HepG2 (cell line): ENCODE results near the gene R3HDM4. TPM values are rescaled to one million over a fixed set of nuclear protein-coding genes. Genes with fewer than 3 reads are reported as not detected.
A peak's percentile ranks its signal among the peaks of the same experiment; 100 is the strongest.

Experiments used
- ARID4A ChIP-seq: sonication (generic); formaldehyde crosslinking; IDR thresholded peaks from 2 replicates; pipeline ENCODE4 v1.5.0; 2020; ENCODE audit warnings: mild to moderate bottlenecking, missing genetic modification reagents, borderline replicate concordance
- DMTF1 ChIP-seq: sonication (generic); formaldehyde crosslinking; IDR thresholded peaks from 2 replicates; pipeline ENCODE4 v1.4.0; 2020; ENCODE audit warnings: mild to moderate bottlenecking, missing genetic modification reagents
- FIP1L1 ChIP-seq: fragments of 200-400 bp; formaldehyde crosslinking; IDR thresholded peaks from 2 replicates; pipeline ENCODE4 v1.6.1; 2018; ENCODE audit warnings: low read depth, mild to moderate bottlenecking, low read length, moderate library complexity, borderline replicate concordance; ENCODE audit not compliant: insufficient read depth
- FOXO4 ChIP-seq: sonication (generic); formaldehyde crosslinking; conservative IDR thresholded peaks from 2 replicates; pipeline ENCODE4 v1.8.1; 2023; ENCODE audit warnings: missing genetic modification reagents
- KAT8 ChIP-seq: IDR thresholded peaks from 2 replicates; pipeline ENCODE4 v1.6.1; 2016; ENCODE audit warnings: missing genetic modification reagents, missing compliant biosample characterization
- MTERF4 ChIP-seq: sonication (generic); formaldehyde crosslinking; IDR thresholded peaks from 2 replicates; pipeline ENCODE4 v1.8.0; 2023; ENCODE audit warnings: mild to moderate bottlenecking, missing genetic modification reagents
- NAIF1 ChIP-seq: sonication (generic); formaldehyde crosslinking; IDR thresholded peaks from 2 replicates; pipeline ENCODE4 v1.5.0; 2020; ENCODE audit warnings: mild to moderate bottlenecking, missing genetic modification reagents, borderline replicate concordance
- SAP130 ChIP-seq: IDR thresholded peaks from 2 replicates; pipeline ENCODE4 v1.6.1; 2016; ENCODE audit warnings: low read depth
- SRY ChIP-seq: sonication (generic); formaldehyde crosslinking; IDR thresholded peaks from 2 replicates; pipeline ENCODE4 v1.8.0; 2022; ENCODE audit warnings: mild to moderate bottlenecking, missing genetic modification reagents
- ZFP36L2 ChIP-seq: sonication (generic); formaldehyde crosslinking; IDR thresholded peaks from 2 replicates; pipeline ENCODE4 v1.4.0; 2020; ENCODE audit warnings: missing genetic modification reagents
- ZNF205 ChIP-seq: IDR thresholded peaks from 2 replicates; pipeline ENCODE4 v1.6.1; 2018; ENCODE audit warnings: missing biosample characterization, missing genetic modification reagents
- ZNF276 ChIP-seq: sonication (generic); formaldehyde crosslinking; IDR thresholded peaks from 2 replicates; pipeline ENCODE4 v1.4.0; 2020; ENCODE audit warnings: mild to moderate bottlenecking, low read depth, missing genetic modification reagents
- ZNF280D ChIP-seq: sonication (generic); formaldehyde crosslinking; IDR thresholded peaks from 2 replicates; pipeline ENCODE4 v1.5.1; 2020; ENCODE audit warnings: mild to moderate bottlenecking, missing genetic modification reagents
- ZNF629 ChIP-seq: sonication (generic); formaldehyde crosslinking; conservative IDR thresholded peaks from 2 replicates; pipeline ENCODE4 v1.5.0; 2020; ENCODE audit warnings: missing genetic modification reagents
- polyA plus RNA-seq, 8 experiments: library from polyadenylated mRNA; depleted of rRNA in 3 of 8; stranded (reverse) in 7 of 8; unstranded in 1 of 8; fragments of >200 nt; fragmentation: Illumina TruSeq in 4 of 8; extraction: Trizol in 4 of 8; gene quantifications; 2 replicates each; pipeline versions ENCODE4 v1.2.1 to v1.2.3, GENCODE V29; 2011 to 2016; ENCODE audit warnings: low read depth in 4 of 8, missing spikeins in 1 of 8, mixed read lengths in 1 of 8; ENCODE audit not compliant: insufficient read depth in 1 of 8
- total RNA-seq, 5 experiments: library from RNA; depleted of rRNA; stranded (reverse); fragments of >200 nt; fragmentation: Illumina TruSeq; extraction: Trizol; gene quantifications; 2 replicates each; pipeline ENCODE4 v1.2.3, GENCODE V29; 2016; ENCODE audit warnings: low read depth in 1 of 5

Gene R3HDM4
- total and polyA plus RNA-seq, 2 of the 13 experiments (the other 11 are each of a cell fraction or from before 2014, with no cell fraction given) = 26.2 to 26.9 TPM

GRCh38 chr19:925087-925525, 12.1 kb upstream of the R3HDM4 start (continued):
- peak; percentile 36; the same call in 1 of the 2 replicates for TF ChIP-seq ZNF205
- peak; percentile 7; the same call in 1 of the 2 replicates for TF ChIP-seq NAIF1 (CRISPR knock-in tag)
- peak; percentile 35; the same call in 1 of the 2 replicates for TF ChIP-seq KAT8 (CRISPR knock-in tag)
- TF ChIP-seq FOXO4 = no peak
- no peak for TF ChIP-seq DMTF1 (CRISPR knock-in tag)
- TF ChIP-seq ZFP36L2 (CRISPR knock-in tag) = 0 out of 2 replicates have a peak, but pooled peaks have one; percentile 62
- no peak for TF ChIP-seq ZNF276 (CRISPR knock-in tag)
- 0 out of 2 replicates have a peak, but pooled peaks have one; percentile 23 for TF ChIP-seq MTERF4
- TF ChIP-seq SRY (CRISPR knock-in tag) = 0 out of 2 replicates have a peak, but pooled peaks have one; percentile 31
- no peak for TF ChIP-seq ZNF280D (CRISPR knock-in tag)
- TF ChIP-seq ZNF629 (CRISPR knock-in tag) = peak; percentile 100
- TF ChIP-seq ARID4A (CRISPR knock-in tag) = peak; percentile 50; the same call in 1 of the 2 replicates
- peak; percentile 71 for TF ChIP-seq SAP130 (CRISPR knock-in tag)
- 0 out of 2 replicates have a peak, but pooled peaks have one; percentile 38 for TF ChIP-seq FIP1L1
